ENCODE data around the gene CRIP2. TPM values are rescaled to one million over a fixed set of nuclear protein-coding genes. Genes with fewer than 3 reads are reported as not detected.

CRIP2 gene
- total and polyA plus RNA-seq, 9 of the 15 experiments (the other 6 are each of a cell fraction or from before 2014, with no cell fraction given) = 0.18 to 2.0 (median 0.69) TPM; not detected in 1

DNA sequence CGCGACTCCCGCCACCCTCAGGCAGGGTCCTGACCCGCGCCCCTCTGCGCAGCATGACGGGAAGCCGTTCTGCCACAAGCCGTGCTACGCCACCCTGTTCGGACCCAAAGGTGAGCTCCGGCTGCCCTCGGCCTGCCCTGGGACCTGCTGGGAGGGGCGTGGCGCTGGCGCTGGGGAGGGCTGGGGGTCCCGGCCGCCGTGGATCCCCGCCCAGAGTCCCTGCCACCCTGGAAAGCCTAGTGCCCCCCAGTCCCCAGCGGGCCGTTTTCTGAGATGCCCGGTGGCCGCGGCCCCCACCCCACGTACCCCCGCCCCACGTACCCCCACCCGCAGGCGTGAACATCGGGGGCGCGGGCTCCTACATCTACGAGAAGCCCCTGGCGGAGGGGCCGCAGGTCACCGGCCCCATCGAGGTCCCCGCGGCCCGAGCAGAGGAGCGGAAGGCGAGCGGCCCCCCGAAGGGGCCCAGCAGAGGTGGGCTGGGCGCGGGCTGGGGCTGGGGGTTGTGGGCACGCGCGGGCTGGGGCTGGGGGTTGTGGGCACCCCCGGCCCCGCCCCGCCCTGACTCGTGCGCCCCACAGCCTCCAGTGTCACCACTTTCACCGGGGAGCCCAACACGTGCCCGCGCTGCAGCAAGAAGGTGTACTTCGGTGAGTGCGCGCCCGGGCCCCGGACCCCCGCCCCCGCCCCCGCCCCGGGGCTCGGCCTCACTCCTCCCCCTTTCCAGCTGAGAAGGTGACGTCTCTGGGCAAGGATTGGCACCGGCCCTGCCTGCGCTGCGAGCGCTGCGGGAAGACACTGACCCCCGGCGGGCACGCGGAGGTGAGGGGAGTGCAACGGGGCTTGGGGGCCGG lies 4.0 kb downstream of the CRIP2 start:
- peaks cover 0 to 7% of the 10 kb centered on the region in 2 experiments; a peak in 1 of 5 replicates for H3K27me3 ChIP-seq (ENCODE audit: control insufficient read depth in 2 of 2, insufficient read depth in 2 of 2, low read length in 2 of 2)

More for the DNA sequence above, 4.0 kb downstream of the CRIP2 start:
- no peaks in the 10 kb centered on the region; the same call in 1 of the 2 replicates for H4K20me1 ChIP-seq (replicated peaks; ENCODE audit: control insufficient read depth, insufficient read depth, low read length)
- in situ Hi-C loops (cut with MboI) = no loop called here
- intact Hi-C loops (cut with micrococcal nuclease) = loop anchor here (10.0 kb wide), 1 partner anchor 46 kb away; the partner anchor contains the start of gene TMEM121
- no peak for TF ChIP-seq NR2C1 (IDR thresholded peaks at IDR 0.05)
- TF ChIP-seq NR2C1 (tag; IDR thresholded peaks at IDR 0.05) = no peak
- TF ChIP-seq HNRNPH1 (optimal IDR thresholded peaks at IDR 0.05; ENCODE audit: low read depth, low read length) = no peak
- TF ChIP-seq HDAC1 (IDR thresholded peaks at IDR 0.05) = no peak
- no peak for TF ChIP-seq RFX7 (CRISPR knock-in tag; IDR thresholded peaks at IDR 0.05)
- no peak for TF ChIP-seq NELFE (IDR thresholded peaks at IDR 0.05; ENCODE audit: insufficient read depth, insufficient read length)
- no peak for TF ChIP-seq SRSF7 (optimal IDR thresholded peaks at IDR 0.05; ENCODE audit: low read depth, low read length)
- 0 out of 2 replicates have a peak, but pooled peaks have one; percentile 8 for TF ChIP-seq ZBTB7A (IDR thresholded peaks at IDR 0.05; ENCODE audit: borderline replicate concordance, control insufficient read depth, low read depth, low read length)
- FAIRE-seq (no peak), DNase-seq (ENCODE audit: extremely low read depth in 1 of 4, low spot score in 3 of 4) (no peak), ATAC-seq (no peak)
- CTCF ChIA-PET (ENCODE audit: low intra/inter-chr PET ratio) = no interaction called here
- no peaks in the 10 kb centered on the region for H3K79me2 ChIP-seq (ENCODE audit: control insufficient read depth, insufficient read depth, low read length)
- H3K9ac ChIP-seq (ENCODE audit: insufficient read depth in 1 of 2, low read depth in 2 of 2, low read length in 2 of 2) = no peak overlapping the region
- no peaks in the 10 kb centered on the region for H3K36me3 ChIP-seq (ENCODE audit: control insufficient read depth, insufficient read depth, low read length)
- no TSS peak for BruUV-seq (replicated peaks)
- H3K9me3 ChIP-seq (replicated peaks; ENCODE audit: control insufficient read depth, insufficient read depth, low read depth, low read length) = no peaks in the 10 kb centered on the region
- H3K27ac ChIP-seq (ENCODE audit: extremely low read depth, low read depth, low read length) = no peak overlapping the region
- no peak overlapping the region for H3K4me3 ChIP-seq
- H3K9me1 ChIP-seq (ENCODE audit: control insufficient read depth, insufficient read depth, low read length) = no peaks in the 10 kb centered on the region
- 24% methylated on average over 13 of the region's 81 CpGs for WGBS (ENCODE audit: insufficient coverage, low coverage, missing lambda C conversion rate)
- H2AFZ ChIP-seq (ENCODE audit: low read depth, low read length) = no peak overlapping the region
- H3K4me1 ChIP-seq (replicated peaks in 1 of 2; ENCODE audit: control insufficient read depth in 2 of 2, insufficient read depth in 2 of 2, low read length in 2 of 2) = peaks cover 5 to 95% of the 10 kb centered on the region in 2 experiments
- H3K4me2 ChIP-seq (ENCODE audit: insufficient read depth, low read length) = no peak overlapping the region
- POLR2A ChIA-PET = interaction anchor here (0.5 kb wide), 1 partner anchor 28 kb away, joined by 4 read pairs; no protein-coding TSS in a partner anchor
